SK-N-SH (cell line): ENCODE data around the gene OR7A10.

Experiments
- EP300 ChIP-seq, 2 experiments: IDR thresholded peaks; 2 replicates each; pipeline versions ENCODE4 v1.4.0 to v1.6.1; 2012; ENCODE audit warnings: borderline replicate concordance in 1 of 2, low read depth in 1 of 2, low read length in 1 of 2
- GATA2 ChIP-seq: sonication (generic); formaldehyde crosslinking; IDR thresholded peaks from 2 replicates; pipeline ENCODE4 v1.5.0; 2020; ENCODE audit warnings: mild to moderate bottlenecking, missing genetic modification reagents
- RAD21 ChIP-seq: IDR thresholded peaks from 2 replicates; pipeline ENCODE4 v1.6.1; 2012; ENCODE audit warnings: mild to moderate bottlenecking, low read length

DNA sequence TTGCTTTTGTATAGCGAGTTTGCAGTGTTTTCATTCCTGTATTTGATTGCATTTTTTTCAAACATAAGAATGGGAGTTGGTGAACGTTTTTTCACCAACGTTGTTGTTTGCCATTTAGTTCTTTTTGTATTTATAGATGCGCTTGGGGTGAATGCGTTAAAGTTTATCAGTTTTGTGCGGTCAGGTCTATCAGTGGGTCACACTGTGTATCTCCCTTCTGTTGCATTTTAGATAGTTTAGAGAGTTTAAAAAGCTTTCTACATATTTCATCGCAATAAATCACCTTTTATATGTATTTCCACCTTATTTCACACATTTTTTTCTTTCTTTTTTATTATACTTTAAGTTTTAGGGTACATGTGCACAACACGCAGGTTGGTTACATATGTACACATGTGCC lies 30.1 kb downstream of the OR7A10 start:
- no peak for TF ChIP-seq GATA2 (CRISPR knock-in tag)
- no peak for TF ChIP-seq RAD21
- no peak for TF ChIP-seq EP300 (IDR thresholded peaks at IDR 0.05; ENCODE audit: borderline replicate concordance in 1 of 2, low read depth in 1 of 2, low read length in 1 of 2)
